ENCODE results near the gene SLC28A1. TPM values are rescaled to one million over a fixed set of nuclear protein-coding genes. Genes with fewer than 3 reads are reported as not detected.

The SLC28A1 gene
- not detected in 2 replicates for polyA plus RNA-seq (2012; rRNA removed)
- polyA plus RNA-seq (2012; cell fraction: cytosol; rRNA removed), result not detected in 2 replicates
- 0.04 and 0.08 TPM in 2 replicates for polyA plus RNA-seq (2012; cell fraction: nucleus; rRNA removed)

GRCh38 chr15:84883916-84884781, at the start of gene SLC28A1:
Gene SLC28A1, plus strand, starts transcription at chr15:84884662. Its CDS starts 3,099 bp downstream, at chr15:84887761.
- Histone ChIP-seq H3K4me1 (ENCODE audit: control insufficient read depth in 1 of 2, insufficient read depth in 2 of 2, low read depth in 1 of 2, low read length in 1 of 2) (peaks cover 0 to 9% of the 10 kb centered on the region in 2 experiments; a peak in 1 of 4 replicates), H2AFZ (ENCODE audit: low read depth) (no peak within 1 kb of the TSS), H3K36me3 (replicated peaks in 1 of 2; ENCODE audit: control insufficient read depth in 1 of 2, insufficient read depth in 2 of 2, low read length in 1 of 2) (no peaks in the 10 kb centered on the region), H3K27me3 (ENCODE audit: insufficient read depth) (no peaks in the 10 kb centered on the region), H3K9me3 (no peaks in the 10 kb centered on the region), H3K27ac (ENCODE audit: low read depth in 2 of 2, low read length in 1 of 2) (no peak within 1 kb of the TSS), H3K79me2 (ENCODE audit: insufficient read depth) (no peaks in the 10 kb centered on the region), H4K20me1 (ENCODE audit: insufficient read depth) (no peaks in the 10 kb centered on the region), H3K4me2 (no peak within 1 kb of the TSS), H3K4me3 (ENCODE audit: low read depth in 2 of 2, low read length in 1 of 2) (no peak within 1 kb of the TSS), H3K9me2 (no peaks in the 10 kb centered on the region), H3K9ac (no peak within 1 kb of the TSS), H3F3A (replicated peaks; ENCODE audit: insufficient read depth) (no peaks in the 10 kb centered on the region)
- TF ChIP-seq ZBTB33 (IDR thresholded peaks at IDR 0.05; ENCODE audit: borderline replicate concordance, low read depth) (no peak), MEF2A (IDR thresholded peaks at IDR 0.05; ENCODE audit: borderline replicate concordance, low read depth) (no peak)
- no peak for DNase-seq
- WGBS (ENCODE audit: low lambda C conversion rate), result 68% methylated on average over 6 of the region's 11 CpGs
- CTCF ChIA-PET, result no interaction called here
- POLR2A ChIA-PET, result no interaction called here

DNA sequence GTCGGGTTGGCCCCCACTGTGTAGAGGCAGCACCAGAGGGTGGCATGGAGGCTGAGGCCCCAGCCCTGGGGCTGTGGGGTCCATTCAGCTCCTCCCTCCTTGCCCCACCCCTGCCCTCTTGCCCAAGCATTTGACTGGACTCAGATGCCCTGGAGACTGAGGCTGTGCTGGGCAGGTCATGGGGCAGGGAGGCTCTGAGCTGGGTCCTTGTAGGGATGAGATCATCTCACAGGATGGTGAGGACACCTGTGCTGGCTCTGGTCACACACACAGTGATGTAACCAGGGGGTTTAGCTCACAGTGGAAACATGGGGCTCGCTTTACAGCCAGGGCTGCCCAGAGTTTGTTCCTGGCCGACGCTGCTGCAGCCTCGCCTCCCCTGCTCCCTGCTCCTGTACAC, 49.5 kb upstream of the SLC28A1 start:
- ChIA-PET POLR2A (no interaction called here), CTCF (interaction anchor here (0.6 to 6.7 kb wide), 4 partner anchors 10 to 93 kb away, joined by 3 to 38 read pairs (median 5); no protein-coding TSS in a partner anchor)
- no peak overlapping the region for H3K9ac ChIP-seq
- no peaks in the 10 kb centered on the region for H3K79me2 ChIP-seq (ENCODE audit: insufficient read depth)
- no peaks in the 10 kb centered on the region for H3K36me3 ChIP-seq (replicated peaks in 1 of 2; ENCODE audit: control insufficient read depth in 1 of 2, insufficient read depth in 2 of 2, low read length in 1 of 2)
- H3K27ac ChIP-seq (ENCODE audit: low read depth in 2 of 2, low read length in 1 of 2), result no peak overlapping the region
- no peak overlapping the region for H2AFZ ChIP-seq (ENCODE audit: low read depth)
- H3F3A ChIP-seq (replicated peaks; ENCODE audit: insufficient read depth), result no peaks in the 10 kb centered on the region
- H3K4me3 ChIP-seq (ENCODE audit: low read depth in 2 of 2, low read length in 1 of 2), result no peak overlapping the region
- peaks cover 7 to 11% of the 10 kb centered on the region in 2 experiments; a peak in 2 of 4 replicates for H3K4me1 ChIP-seq (ENCODE audit: control insufficient read depth in 1 of 2, insufficient read depth in 2 of 2, low read depth in 1 of 2, low read length in 1 of 2)
- no peaks in the 10 kb centered on the region for H3K9me3 ChIP-seq
- no peak overlapping the region for H3K4me2 ChIP-seq
- no peaks in the 10 kb centered on the region for H3K27me3 ChIP-seq (ENCODE audit: insufficient read depth)
- DNase-seq, result no peak
- H4K20me1 ChIP-seq (ENCODE audit: insufficient read depth), result no peaks in the 10 kb centered on the region
- H3K9me2 ChIP-seq, result no peaks in the 10 kb centered on the region
- WGBS (ENCODE audit: low lambda C conversion rate), result 73% methylated on average over 2 of the region's 5 CpGs
- TF ChIP-seq FOXM1 (IDR thresholded peaks at IDR 0.05; ENCODE audit: low read depth), result no peak
- no peak for TF ChIP-seq FOSL2 (IDR thresholded peaks at IDR 0.05; ENCODE audit: borderline replicate concordance, low read depth)
- TF ChIP-seq USF2 (IDR thresholded peaks at IDR 0.05; ENCODE audit: borderline replicate concordance, low read depth, low read length), result no peak
- no peak for TF ChIP-seq MEF2A (IDR thresholded peaks at IDR 0.05; ENCODE audit: borderline replicate concordance, low read depth)
- TF ChIP-seq SIN3A (IDR thresholded peaks at IDR 0.05; ENCODE audit: borderline replicate concordance, low read depth, low read length), result no peak
- TF ChIP-seq YY1 (IDR thresholded peaks at IDR 0.05; ENCODE audit: low read depth), result no peak
- no peak for TF ChIP-seq GATA2 (CRISPR knock-in tag; IDR thresholded peaks at IDR 0.05)
- TF ChIP-seq NRF1 (IDR thresholded peaks at IDR 0.05; ENCODE audit: low read depth, low read length), result no peak
- TF ChIP-seq POLR2AphosphoS5 (IDR thresholded peaks at IDR 0.05; ENCODE audit: low read depth, low read length), result no peak
- TF ChIP-seq ZBTB33 (IDR thresholded peaks at IDR 0.05; ENCODE audit: borderline replicate concordance, low read depth), result no peak
- no peak for TF ChIP-seq CTCF (IDR thresholded peaks at IDR 0.05)
- TF ChIP-seq RAD21 (IDR thresholded peaks at IDR 0.05; ENCODE audit: low read length), result no peak
- TF ChIP-seq FOXJ3 (CRISPR knock-in tag; IDR thresholded peaks at IDR 0.05), result no peak
- TF ChIP-seq RCOR1 (IDR thresholded peaks at IDR 0.05; ENCODE audit: low read length), result no peak
- TF ChIP-seq PBX3 (IDR thresholded peaks at IDR 0.05), result no peak
- TF ChIP-seq MAX (IDR thresholded peaks at IDR 0.05; ENCODE audit: low read depth), result no peak
- no peak for TF ChIP-seq EZH2phosphoT487 (IDR thresholded peaks at IDR 0.05; ENCODE audit: borderline replicate concordance, low read depth)

Measured in SK-N-SH (cell line).